Effector CD8-positive, alpha-beta T cell (primary cell): ENCODE measurements around the gene GPRASP1.

Experiments used
- DNase-seq: peaks from one replicate; lab custom pipeline; 2025; lab: John Stamatoyannopoulos, UW

GPRASP1 gene

DNA sequence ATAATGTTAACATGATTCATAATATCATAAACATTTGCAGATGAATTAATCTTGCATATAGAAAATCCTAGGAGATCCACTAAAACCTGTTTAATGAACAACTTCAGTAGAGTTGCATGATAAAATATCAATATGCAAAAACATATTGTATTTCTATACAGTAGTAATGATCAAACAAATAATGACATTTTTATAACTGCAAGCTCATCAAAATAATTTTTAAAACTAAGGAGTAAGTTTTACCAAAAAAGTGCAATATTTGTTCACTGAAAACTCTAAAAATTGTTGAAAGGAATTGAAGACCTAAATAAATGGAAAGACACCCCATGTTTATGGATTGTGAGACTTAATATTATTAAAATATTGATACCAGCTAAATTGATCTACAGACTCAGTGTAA lies 45.0 kb downstream of the GPRASP1 start:
- DNase-seq: no peak

DNA sequence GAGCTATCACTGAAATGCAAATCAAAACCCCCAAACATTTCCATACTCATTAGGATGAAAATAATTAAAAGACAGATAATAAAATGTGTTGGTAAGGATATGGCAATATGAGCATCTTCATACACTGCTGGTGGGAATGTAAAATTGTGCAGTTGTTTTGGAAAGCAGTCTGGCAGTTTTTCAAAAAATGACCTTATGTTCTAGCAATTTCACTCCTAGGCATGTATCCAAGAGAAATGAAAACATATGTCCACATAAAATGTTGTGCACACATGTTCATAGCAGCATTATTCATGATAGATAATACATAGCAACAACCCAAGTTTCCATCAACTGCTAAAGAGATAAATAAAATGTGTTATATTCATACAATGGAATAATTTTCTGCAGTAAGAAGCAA lies 46.2 kb downstream of the GPRASP1 start:
- no peak for DNase-seq
